ENCODE measurements around the gene CCDC85C.

CCDC85C gene

DNA sequence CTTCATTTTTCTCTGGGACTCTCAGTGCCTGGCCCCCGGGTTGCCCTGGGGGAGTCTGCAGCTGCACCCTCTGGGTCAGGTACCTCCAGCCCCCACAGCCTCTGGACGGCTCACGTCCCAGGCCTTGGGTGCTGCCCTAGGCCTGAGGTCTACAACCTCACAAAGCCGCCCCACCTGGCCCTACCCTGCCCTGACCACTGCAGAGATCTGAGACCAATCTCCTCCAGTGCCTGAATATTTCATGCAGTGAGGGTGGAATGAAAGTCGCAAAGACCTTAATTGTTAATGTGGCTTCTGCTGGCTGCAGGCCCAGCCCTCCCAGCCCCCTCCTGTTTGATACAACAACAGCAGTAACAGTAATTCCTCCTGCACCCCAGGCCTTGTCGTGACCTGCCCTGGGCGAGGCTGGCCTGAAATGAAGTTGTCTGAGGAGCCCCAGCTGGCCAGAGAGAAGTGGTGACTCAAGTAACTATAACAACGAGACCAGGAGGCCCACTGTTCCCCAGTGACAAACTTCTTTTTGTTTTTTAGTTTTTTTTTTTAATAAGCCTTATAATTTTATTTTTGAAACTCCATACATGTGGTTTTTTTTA is 8.8 kb upstream of the CCDC85C start:
- Histone ChIP-seq H2AFZ (ENCODE audit: low read depth, low read length) (no peak overlapping the region), H3K27ac (ENCODE audit: low read length) (no peak overlapping the region), H3K4me2 (ENCODE audit: low read length) (no peak overlapping the region), H3K9ac (ENCODE audit: low read length) (no peak overlapping the region), H3K36me3 (replicated peaks; ENCODE audit: low read depth, low read length) (no peaks in the 10 kb centered on the region), H4K20me1 (ENCODE audit: insufficient read depth, low read length) (no peaks in the 10 kb centered on the region), H3K27me3 (ENCODE audit: low read depth, low read length) (peaks cover 5% of the 10 kb centered on the region; the same call in 1 of the 2 replicates), H3K79me2 (ENCODE audit: low read length) (no peaks in the 10 kb centered on the region), H3K4me1 (ENCODE audit: low read length) (peaks cover 19% of the 10 kb centered on the region), H3K9me3 (ENCODE audit: insufficient read depth, low read length) (no peaks in the 10 kb centered on the region), H3K4me3 (ENCODE audit: low read length) (no peak overlapping the region)
- TF ChIP-seq EZH2phosphoT487 (IDR thresholded peaks at IDR 0.05; ENCODE audit: low read depth), result no peak
- TF ChIP-seq, protein P1, sequence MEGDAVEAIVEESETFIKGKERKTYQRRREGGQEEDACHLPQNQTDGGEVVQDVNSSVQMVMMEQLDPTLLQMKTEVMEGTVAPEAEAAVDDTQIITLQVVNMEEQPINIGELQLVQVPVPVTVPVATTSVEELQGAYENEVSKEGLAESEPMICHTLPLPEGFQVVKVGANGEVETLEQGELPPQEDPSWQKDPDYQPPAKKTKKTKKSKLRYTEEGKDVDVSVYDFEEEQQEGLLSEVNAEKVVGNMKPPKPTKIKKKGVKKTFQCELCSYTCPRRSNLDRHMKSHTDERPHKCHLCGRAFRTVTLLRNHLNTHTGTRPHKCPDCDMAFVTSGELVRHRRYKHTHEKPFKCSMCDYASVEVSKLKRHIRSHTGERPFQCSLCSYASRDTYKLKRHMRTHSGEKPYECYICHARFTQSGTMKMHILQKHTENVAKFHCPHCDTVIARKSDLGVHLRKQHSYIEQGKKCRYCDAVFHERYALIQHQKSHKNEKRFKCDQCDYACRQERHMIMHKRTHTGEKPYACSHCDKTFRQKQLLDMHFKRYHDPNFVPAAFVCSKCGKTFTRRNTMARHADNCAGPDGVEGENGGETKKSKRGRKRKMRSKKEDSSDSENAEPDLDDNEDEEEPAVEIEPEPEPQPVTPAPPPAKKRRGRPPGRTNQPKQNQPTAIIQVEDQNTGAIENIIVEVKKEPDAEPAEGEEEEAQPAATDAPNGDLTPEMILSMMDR (IDR thresholded peaks at IDR 0.05; ENCODE audit: low read depth, low read length), result no peak

DNA sequence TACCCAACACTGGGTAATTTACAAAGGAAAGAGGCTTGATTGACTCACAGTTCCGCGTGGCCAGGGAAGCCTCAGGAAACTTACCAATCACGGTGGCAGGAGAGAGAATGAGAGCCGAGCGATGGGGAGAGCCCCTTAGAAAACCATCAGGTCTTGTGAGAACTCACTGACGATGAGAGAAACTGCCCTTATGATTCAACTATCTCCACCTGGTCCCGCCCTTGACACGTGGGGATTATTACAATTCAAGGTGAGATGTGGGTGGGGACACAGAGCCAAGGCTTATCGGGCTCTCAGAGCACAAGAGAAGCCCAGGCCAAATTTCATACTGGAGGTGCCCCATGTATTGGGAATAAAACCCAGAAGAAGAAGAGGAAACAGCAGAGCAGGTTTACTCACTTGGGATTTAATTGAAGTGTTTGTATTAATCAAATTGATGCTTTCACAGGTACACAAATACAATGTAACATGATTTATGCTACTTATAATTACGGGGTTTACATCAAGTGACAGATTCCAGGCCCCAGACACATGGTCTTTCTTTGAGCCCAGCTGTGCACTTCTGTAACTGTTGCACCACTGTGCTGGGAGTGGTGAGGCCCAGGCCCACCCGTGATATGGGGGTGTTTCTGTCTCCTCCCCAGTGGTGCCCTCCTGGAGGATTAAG is 8.2 kb upstream of the CCDC85C start:
- no peak overlapping the region for H2AFZ ChIP-seq (ENCODE audit: low read depth, low read length)
- H3K79me2 ChIP-seq (ENCODE audit: low read length), result no peaks in the 10 kb centered on the region
- no peak overlapping the region for H3K9ac ChIP-seq (ENCODE audit: low read length)
- H3K4me1 ChIP-seq (ENCODE audit: low read length), result peaks cover 19% of the 10 kb centered on the region
- peak overlapping the region; percentile 25 for H3K4me2 ChIP-seq (ENCODE audit: low read length)
- H3K9me3 ChIP-seq (ENCODE audit: insufficient read depth, low read length), result no peaks in the 10 kb centered on the region
- H4K20me1 ChIP-seq (ENCODE audit: insufficient read depth, low read length), result no peaks in the 10 kb centered on the region
- peaks cover 5% of the 10 kb centered on the region; the same call in 1 of the 2 replicates for H3K27me3 ChIP-seq (ENCODE audit: low read depth, low read length)
- no peak for TF ChIP-seq EZH2phosphoT487 (IDR thresholded peaks at IDR 0.05; ENCODE audit: low read depth)
- TF ChIP-seq, protein P1 (IDR thresholded peaks at IDR 0.05; ENCODE audit: low read depth, low read length), result no peak
- H3K27ac ChIP-seq (ENCODE audit: low read length), result no peak overlapping the region
- H3K4me3 ChIP-seq (ENCODE audit: low read length), result no peak overlapping the region
- H3K36me3 ChIP-seq (replicated peaks; ENCODE audit: low read depth, low read length), result no peaks in the 10 kb centered on the region

DNA sequence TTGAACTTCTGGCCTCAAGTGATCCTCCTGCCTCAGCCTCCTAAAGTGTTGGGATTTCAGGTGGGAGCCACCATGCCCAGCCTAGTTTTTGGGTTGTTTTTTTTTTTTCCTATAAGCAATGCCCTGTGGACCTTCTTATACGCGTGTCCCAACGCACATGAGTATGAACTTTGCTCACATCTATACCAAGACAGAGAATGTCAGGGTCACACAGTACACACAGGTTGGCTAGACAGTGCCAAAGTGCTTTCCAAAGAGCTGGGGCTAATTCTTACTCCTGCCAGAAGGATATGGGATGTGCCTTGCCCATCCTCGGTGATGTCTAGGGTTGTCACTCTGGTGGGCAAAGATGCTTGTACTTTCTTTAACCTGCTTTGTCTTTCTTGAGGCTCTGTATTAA is 7.6 kb upstream of the CCDC85C start:
- Histone ChIP-seq H3K79me2 (ENCODE audit: low read length) (no peaks in the 10 kb centered on the region), H3K9ac (ENCODE audit: low read length) (no peak overlapping the region), H3K4me3 (ENCODE audit: low read length) (no peak overlapping the region), H3K36me3 (replicated peaks; ENCODE audit: low read depth, low read length) (no peaks in the 10 kb centered on the region), H3K27ac (ENCODE audit: low read length) (no peak overlapping the region), H2AFZ (ENCODE audit: low read depth, low read length) (no peak overlapping the region), H3K9me3 (ENCODE audit: insufficient read depth, low read length) (no peaks in the 10 kb centered on the region), H3K27me3 (ENCODE audit: low read depth, low read length) (peaks cover 5% of the 10 kb centered on the region; the same call in 1 of the 2 replicates), H3K4me2 (ENCODE audit: low read length) (peak overlapping the region; percentile 25), H4K20me1 (ENCODE audit: insufficient read depth, low read length) (no peaks in the 10 kb centered on the region), H3K4me1 (ENCODE audit: low read length) (peaks cover 19% of the 10 kb centered on the region)
- no peak for TF ChIP-seq EZH2phosphoT487 (IDR thresholded peaks at IDR 0.05; ENCODE audit: low read depth)
- TF ChIP-seq, protein P1 (IDR thresholded peaks at IDR 0.05; ENCODE audit: low read depth, low read length), result no peak

DNA sequence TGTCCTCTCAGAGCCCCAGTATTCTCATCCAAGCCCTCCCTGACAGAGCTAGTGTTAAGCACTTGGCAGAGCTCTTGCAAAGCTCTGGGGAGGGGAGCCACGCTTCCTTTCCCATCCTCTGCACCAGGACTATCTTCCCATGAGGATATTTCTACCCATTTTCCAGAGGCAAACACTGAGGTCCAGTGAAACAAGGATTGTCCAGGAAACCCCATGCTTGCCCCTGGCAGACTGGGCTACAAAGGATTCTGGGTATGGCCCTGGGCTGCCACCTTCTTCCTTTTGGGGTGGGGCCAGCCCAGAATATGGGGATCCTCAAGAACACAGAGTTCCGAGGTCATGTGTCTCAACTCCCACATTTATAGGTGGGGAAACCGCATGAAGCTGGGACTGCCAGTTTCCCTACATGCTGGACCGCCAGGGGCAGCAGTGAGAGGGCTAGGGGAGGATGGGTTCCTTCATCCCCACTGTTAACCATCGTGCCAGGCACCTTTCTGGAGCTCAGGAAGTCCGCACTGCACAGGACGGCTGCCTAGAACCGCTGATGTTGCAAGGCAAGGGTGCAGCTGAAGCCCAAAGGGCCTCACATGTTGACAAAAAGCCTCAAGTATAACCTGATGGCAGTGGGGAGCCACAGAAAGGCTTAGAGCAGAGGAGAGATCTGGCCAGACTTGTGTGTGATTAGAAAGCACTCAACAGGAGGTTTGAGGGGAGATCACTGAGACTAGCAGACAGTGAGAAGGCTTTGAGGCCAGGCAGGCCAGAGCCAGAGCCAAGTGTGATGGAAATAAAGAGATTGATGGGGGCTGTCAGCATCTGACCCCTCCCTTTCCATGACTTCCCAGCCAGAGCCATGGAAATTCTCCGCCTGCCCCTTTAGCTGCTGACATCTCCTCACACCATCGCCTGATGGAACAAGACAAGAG is 5.5 kb upstream of the CCDC85C start:
- no peaks in the 10 kb centered on the region for H3K27me3 ChIP-seq (ENCODE audit: low read depth, low read length)
- peak overlapping the region; percentile 39; the same call in 1 of the 2 replicates for H3K4me2 ChIP-seq (ENCODE audit: low read length)
- H3K27ac ChIP-seq (ENCODE audit: low read length), result no peak overlapping the region
- H3K9ac ChIP-seq (ENCODE audit: low read length), result no peak overlapping the region
- no peaks in the 10 kb centered on the region for H3K9me3 ChIP-seq (ENCODE audit: insufficient read depth, low read length)
- no peaks in the 10 kb centered on the region for H3K79me2 ChIP-seq (ENCODE audit: low read length)
- H3K4me3 ChIP-seq (ENCODE audit: low read length), result no peak overlapping the region
- H4K20me1 ChIP-seq (ENCODE audit: insufficient read depth, low read length), result no peaks in the 10 kb centered on the region
- no peaks in the 10 kb centered on the region for H3K36me3 ChIP-seq (replicated peaks; ENCODE audit: low read depth, low read length)
- no peak overlapping the region for H2AFZ ChIP-seq (ENCODE audit: low read depth, low read length)
- TF ChIP-seq EZH2phosphoT487 (IDR thresholded peaks at IDR 0.05; ENCODE audit: low read depth), result no peak
- TF ChIP-seq, protein P1 (IDR thresholded peaks at IDR 0.05; ENCODE audit: low read depth, low read length), result peak; percentile 46
- peaks cover 27% of the 10 kb centered on the region for H3K4me1 ChIP-seq (ENCODE audit: low read length)
